Neural crest cell (in vitro differentiated cells): ENCODE measurements around the gene EDDM13. TPM values are rescaled to one million over a fixed set of nuclear protein-coding genes. Genes with fewer than 3 reads are reported as not detected.
"Not testable (repeated sequence)": the region's sequence is repeated elsewhere in the genome, so short reads cannot be mapped to it uniquely, and the experiment has no call there.

Source experiments
- DNase-seq: peaks from one replicate; pipeline ENCODE4 v3.0.0; 2021; ENCODE audit warnings: low read depth, mixed read lengths, low spot score
- H3K27ac Mint-ChIP-seq: one replicate; pipeline ENCODE4 v1.8.0; 2021; ENCODE audit warnings: mild to moderate bottlenecking, mixed read lengths; ENCODE audit not compliant: unreplicated experiment
- H3K27me3 Mint-ChIP-seq: 2 replicates; pipeline ENCODE4 v1.8.0; 2021; ENCODE audit warnings: low read depth, mild to moderate bottlenecking, mixed read lengths
- H3K36me3 Mint-ChIP-seq: 2 replicates; pipeline ENCODE4 v1.8.0; 2021; ENCODE audit warnings: low read depth, mild to moderate bottlenecking, mixed read lengths
- H3K4me1 Mint-ChIP-seq: 2 replicates; pipeline ENCODE4 v1.8.0; 2021; ENCODE audit warnings: mixed read lengths
- H3K4me3 Mint-ChIP-seq: one replicate; pipeline ENCODE4 v1.8.0; 2021; ENCODE audit warnings: mild to moderate bottlenecking, mixed read lengths
- H3K9me3 Mint-ChIP-seq: 2 replicates; pipeline ENCODE4 v1.8.0; 2021; ENCODE audit warnings: mixed read lengths
- CTCF ChIP-seq: fragments of 200-600 bp; sonication (generic); conservative IDR thresholded peaks from 2 replicates; pipeline ENCODE4 v1.5.0; 2021; ENCODE audit warnings: antibody characterized with exemption, mild to moderate bottlenecking
- long read RNA-seq: library from polyadenylated mRNA; unstranded; transcript quantifications from one replicate; pipeline ENCODE4 v2.0.0, GENCODE V29; 2020
- total RNA-seq: library from RNA; stranded (reverse); gene quantifications from 2 replicates; pipeline ENCODE4 v1.2.1, GENCODE V29; 2021

Gene EDDM13
- total RNA-seq = not detected in 2 replicates
- long read RNA-seq = 0 reads

GRCh38 chr19:56272161-56272798 lies at the start of gene EDDM13:
Gene EDDM13 (plus strand): TSS chr19:56272748. CDS start chr19:56272835, 87 bp downstream.
- Mint-ChIP-seq H3K36me3 (peaks cover 21% of the 10 kb centered on the region), H3K9me3 (peaks cover 4% of the 10 kb centered on the region), H3K27ac (no peak within 1 kb of the TSS), H3K4me1 (no peaks in the 10 kb centered on the region), H3K27me3 (no peaks in the 10 kb centered on the region), H3K4me3 (no peak within 1 kb of the TSS)
- TF ChIP-seq CTCF = no peak
- DNase-seq = no peak

GRCh38 chr19:56222901-56223300 lies 49.6 kb upstream of the EDDM13 start:
- H3K27ac Mint-ChIP-seq = no peak overlapping the region
- H3K4me1 Mint-ChIP-seq = no peaks in the 10 kb centered on the region
- H3K9me3 Mint-ChIP-seq = no peaks in the 10 kb centered on the region
- TF ChIP-seq CTCF = no peak
- H3K36me3 Mint-ChIP-seq = peaks cover 13% of the 10 kb centered on the region
- H3K4me3 Mint-ChIP-seq = no peak overlapping the region
- no peak for DNase-seq
- H3K27me3 Mint-ChIP-seq = no peaks in the 10 kb centered on the region

- Mint-ChIP-seq H3K36me3 (peaks cover 13% of the 10 kb centered on the region), H3K4me1 (no peaks in the 10 kb centered on the region)
Measured at GRCh38 chr19:56223481-56223880, 49.1 kb upstream of the EDDM13 start.

GRCh38 chr19:56245121-56245740 lies 27.3 kb upstream of the EDDM13 start:
- Mint-ChIP-seq H3K9me3 (no peaks in the 10 kb centered on the region), H3K27ac (no peak overlapping the region), H3K36me3 (no peaks in the 10 kb centered on the region), H3K27me3 (no peaks in the 10 kb centered on the region), H3K4me3 (no peak overlapping the region), H3K4me1 (no peaks in the 10 kb centered on the region)
- TF ChIP-seq CTCF = no peak
- DNase-seq = no peak

More at GRCh38 chr19:56223481-56223880, 49.1 kb upstream of the EDDM13 start:
- Mint-ChIP-seq H3K27ac (no peak overlapping the region), H3K4me3 (no peak overlapping the region), H3K9me3 (no peaks in the 10 kb centered on the region), H3K27me3 (no peaks in the 10 kb centered on the region)
- no peak for DNase-seq
- no peak for TF ChIP-seq CTCF

- H3K27ac Mint-ChIP-seq, H3K4me3 Mint-ChIP-seq, H3K4me1 Mint-ChIP-seq, H3K27me3 Mint-ChIP-seq, H3K36me3 Mint-ChIP-seq, DNase-seq, H3K9me3 Mint-ChIP-seq: not testable (repeated sequence)
Measured at GRCh38 chr19:56245764-56246163, 26.8 kb upstream of the EDDM13 start.

GRCh38 chr19:56248736-56249338 lies 23.7 kb upstream of the EDDM13 start:
- H3K4me1 Mint-ChIP-seq, DNase-seq, H3K27me3 Mint-ChIP-seq, H3K9me3 Mint-ChIP-seq, H3K4me3 Mint-ChIP-seq, H3K27ac Mint-ChIP-seq: not testable (repeated sequence)
- peaks cover 10% of the 10 kb centered on the region for H3K36me3 Mint-ChIP-seq
